Thoracic aorta (tissue), 2 donors: ENCODE results near the gene PRXL2A. TPM values are rescaled to one million over a fixed set of nuclear protein-coding genes. Genes with fewer than 3 reads are reported as not detected.
A peak's percentile ranks its signal among the peaks of the same experiment; 100 is the strongest.

Experiments used
- ATAC-seq: fragments of 150-250 bp; one replicate; pipeline ENCODE4 v1.8.0; 2017; ENCODE audit warnings: low read depth; ENCODE audit not compliant: insufficient number of reproducible peaks, low FRiP score
- DNase-seq: peaks from one replicate; pipeline ENCODE4 v3.0.0-alpha.2; 2020; ENCODE audit warnings: low spot score
- H3K27ac ChIP-seq, 2 donors: fragments of 200-600 bp; sonication (generic); 1 replicate in 1 of 2; 2 replicates in 1 of 2; pipeline ENCODE4 v1.5.1; 2016; ENCODE audit warnings: mild to moderate bottlenecking in 2 of 2, moderate library complexity in 2 of 2
- H3K27me3 ChIP-seq: fragments of 200-600 bp; sonication (generic); replicated peaks from 2 replicates; pipeline ENCODE4 v1.6.0; 2016; ENCODE audit warnings: mild to moderate bottlenecking; ENCODE audit not compliant: insufficient read depth
- H3K36me3 ChIP-seq: fragments of 200-600 bp; sonication (generic); one replicate; pipeline ENCODE4 v1.5.1; 2016
- H3K4me1 ChIP-seq, 2 donors: fragments of 200-600 bp; sonication (generic); 1 replicate in 1 of 2; 2 replicates in 1 of 2; pipeline versions ENCODE4 v1.5.1 to v1.6.0; 2016; ENCODE audit warnings: low read depth in 2 of 2, mild to moderate bottlenecking in 1 of 2; ENCODE audit not compliant: control insufficient read depth in 1 of 2
- H3K4me3 ChIP-seq: fragments of 200-600 bp; sonication (generic); 2 replicates; pipeline ENCODE4 v1.5.1; 2016; ENCODE audit warnings: mild to moderate bottlenecking
- H3K9me3 ChIP-seq: fragments of 200-600 bp; sonication (generic); 2 replicates; pipeline ENCODE4 v1.5.1; 2016
- CTCF ChIP-seq: fragments of 200-600 bp; sonication (generic); IDR thresholded peaks from one replicate; pipeline ENCODE4 v1.5.1; 2019; ENCODE audit warnings: antibody characterized with exemption
- total RNA-seq, 2 donors: library from RNA; depleted of rRNA; stranded (reverse); fragments of >200 nt; gene quantifications; one replicate each; pipeline versions ENCODE4 v1.1.0 to v1.2.3, GENCODE V29; 2016

PRXL2A gene
- total RNA-seq, 2 donors from 2014 or later = 23.5 to 24.1 TPM

DNA sequence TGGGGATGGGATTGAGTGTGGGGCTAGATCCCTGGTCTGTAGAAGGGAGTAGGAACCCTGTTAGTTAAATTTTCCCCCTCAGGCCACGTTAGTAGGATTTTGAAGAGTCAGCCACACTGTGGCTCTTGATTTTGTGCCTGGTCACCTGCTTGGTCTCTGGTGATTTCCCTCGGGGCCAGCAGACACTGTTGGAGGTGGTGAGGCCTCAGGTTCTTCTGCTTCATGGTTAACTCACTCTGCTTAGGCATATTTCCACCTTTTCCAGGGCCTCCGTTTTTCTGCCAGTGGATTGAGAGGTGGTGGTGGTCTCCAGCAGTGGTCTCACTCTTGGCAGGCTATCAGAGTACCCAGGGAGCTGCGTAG is 49.9 kb downstream of the PRXL2A start:
- no peak overlapping the region for H3K4me3 ChIP-seq
- H3K27ac ChIP-seq = no peak overlapping the region
- no peak for TF ChIP-seq CTCF
- peaks cover 25 to 56% of the 10 kb centered on the region in 2 donors for H3K4me1 ChIP-seq
- ATAC-seq (no peak), DNase-seq (no peak)
- no peaks in the 10 kb centered on the region for H3K9me3 ChIP-seq
- no peaks in the 10 kb centered on the region for H3K27me3 ChIP-seq
- H3K36me3 ChIP-seq = no peaks in the 10 kb centered on the region

DNA sequence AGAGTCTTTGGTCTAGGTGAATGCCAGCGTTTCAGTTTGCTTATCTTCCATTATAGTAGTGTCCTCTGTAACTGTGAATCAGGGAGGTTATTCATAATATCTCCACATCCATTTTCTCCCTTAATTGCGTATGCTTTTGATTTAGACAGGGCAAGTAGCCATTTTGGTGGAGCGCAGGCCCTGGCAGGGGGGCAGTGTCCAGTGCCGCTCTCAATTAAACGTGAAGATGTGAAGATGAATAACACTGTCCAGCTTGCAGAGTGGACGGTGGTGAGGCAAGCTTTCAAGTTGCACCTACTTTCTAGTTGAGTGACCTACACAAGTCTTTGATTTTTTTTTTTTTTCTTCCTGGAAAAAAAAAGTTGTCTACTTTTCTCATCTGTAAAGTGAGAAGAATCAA is 50.3 kb downstream of the PRXL2A start:
- no peak for TF ChIP-seq CTCF
- Histone ChIP-seq H3K36me3 (no peaks in the 10 kb centered on the region), H3K27me3 (no peaks in the 10 kb centered on the region), H3K4me3 (no peak overlapping the region), H3K9me3 (no peaks in the 10 kb centered on the region), H3K4me1 (peaks cover 26 to 56% of the 10 kb centered on the region in 2 donors), H3K27ac (no peak overlapping the region)
- no peak for ATAC-seq
- DNase-seq = no peak

GRCh38 chr10:80459047-80459865 is 50.9 kb downstream of the PRXL2A start:
- peak overlapping the region; percentile 24 for H3K4me3 ChIP-seq
- no peak for DNase-seq

GRCh38 chr10:80460399-80461207 is 52.3 kb downstream of the PRXL2A start:
- Histone ChIP-seq H3K9me3 (no peaks in the 10 kb centered on the region), H3K27me3 (no peaks in the 10 kb centered on the region), H3K4me3 (no peak overlapping the region), H3K36me3 (no peaks in the 10 kb centered on the region), H3K27ac (no peak overlapping the region), H3K4me1 (peaks cover 40 to 69% of the 10 kb centered on the region in 2 donors)
- DNase-seq = no peak
- no peak for TF ChIP-seq CTCF
- no peak for ATAC-seq

More at GRCh38 chr10:80459047-80459865, 50.9 kb downstream of the PRXL2A start:
- TF ChIP-seq CTCF = no peak
- no peaks in the 10 kb centered on the region for H3K36me3 ChIP-seq
- H3K27me3 ChIP-seq = no peaks in the 10 kb centered on the region
- H3K4me1 ChIP-seq = peaks cover 32 to 62% of the 10 kb centered on the region in 2 donors
- H3K27ac ChIP-seq = peak overlapping the region in 1 of 2 donors; percentile 18
- no peaks in the 10 kb centered on the region for H3K9me3 ChIP-seq
- no peak for ATAC-seq
